Gastrocnemius medialis (tissue), 4 donors: ENCODE data around the gene CRYBA1. TPM values are rescaled to one million over a fixed set of nuclear protein-coding genes. Genes with fewer than 3 reads are reported as not detected.
A peak's percentile ranks its signal among the peaks of the same experiment; 100 is the strongest.

Experiments used
- ATAC-seq, 2 donors: fragments of 150-250 bp; one replicate each; pipeline ENCODE4 v1.9.1; 2016
- DNase-seq, 2 donors: peaks; one replicate each; pipeline ENCODE4 v3.0.0-alpha.2; 2019
- H3K27ac ChIP-seq, 4 donors: fragments of 200-600 bp; sonication (generic); 1 replicate in 1 of 4; 2 replicates in 3 of 4; pipeline ENCODE4 v1.5.1; 2016 to 2018; ENCODE audit warnings: mild to moderate bottlenecking in 2 of 4, moderate library complexity in 1 of 4
- H3K27me3 ChIP-seq, 3 donors: fragments of 200-600 bp; sonication (generic) in 2 of 3; 1 replicate in 1 of 3; 2 replicates in 2 of 3; pipeline versions ENCODE4 v1.5.1 to v1.6.0; 2016 to 2019; ENCODE audit warnings: mild to moderate bottlenecking in 1 of 3, moderate library complexity in 1 of 3
- H3K36me3 ChIP-seq, 2 donors: fragments of 200-600 bp; sonication (generic) in 1 of 2; one replicate each; pipeline ENCODE4 v1.5.1; 2017 to 2018
- H3K4me1 ChIP-seq, 2 donors: fragments of 200-600 bp; sonication (generic) in 1 of 2; one replicate each; pipeline ENCODE4 v1.5.1; 2016 to 2017; ENCODE audit warnings: mild to moderate bottlenecking in 2 of 2
- H3K4me3 ChIP-seq, 4 donors: fragments of 200-600 bp; sonication (generic) in 3 of 4; 1 replicate in 1 of 4; 2 replicates in 3 of 4; pipeline ENCODE4 v1.5.1; 2016 to 2019; ENCODE audit warnings: mild to moderate bottlenecking in 2 of 4
- H3K9me3 ChIP-seq, 3 donors: fragments of 200-600 bp; sonication (generic) in 2 of 3; 1 replicate in 1 of 3; 2 replicates in 2 of 3; pipeline ENCODE4 v1.5.1; 2016 to 2019
- CTCF ChIP-seq, 5 experiments: fragments of 450-650 bp in 3 of 5; fragments of 200-600 bp in 2 of 5; sonication (generic) in 2 of 5; IDR thresholded peaks in 4 of 5; conservative IDR thresholded peaks in 1 of 5; 1 replicate in 4 of 5; 2 replicates in 1 of 5; pipeline ENCODE4 v1.5.1; 2016 to 2019; ENCODE audit warnings: antibody characterized with exemption in 5 of 5, mild to moderate bottlenecking in 3 of 5, moderate library complexity in 3 of 5
- POLR2A ChIP-seq, 2 donors: fragments of 450-650 bp; IDR thresholded peaks; one replicate each; pipeline ENCODE4 v1.6.1; 2017; ENCODE audit warnings: antibody characterized with exemption in 2 of 2, mild to moderate bottlenecking in 2 of 2, moderate library complexity in 2 of 2
- in situ Hi-C, 4 donors: fragments of 200-750 bp; cut with MboI; loops; one replicate each; pipeline versions ENCODE4 v1.15.0 to v1.8.0; 2017; ENCODE audit warnings: low sequenced_read_pairs in 4 of 4
- intact Hi-C: fragments of 100-400 bp; cut with DNase I; formaldehyde crosslinking; loops from one replicate; pipeline ENCODE4 v1.15.1; 2023; ENCODE audit warnings: low total_unique reads
- total RNA-seq, 4 donors: library from RNA; depleted of rRNA; stranded (reverse); fragments of >200 nt; gene quantifications; one replicate each; pipeline versions ENCODE4 v1.1.0 to v1.2.3, GENCODE V29; 2016

Gene CRYBA1
- total RNA-seq, 4 donors from 2014 or later, result not detected

GRCh38 chr17:29240968-29241963 lies 5.4 kb upstream of the CRYBA1 start:
- Histone ChIP-seq H3K27me3 (no peaks in the 10 kb centered on the region), H3K4me3 (no peak overlapping the region), H3K36me3 (no peaks in the 10 kb centered on the region), H3K4me1 (no peaks in the 10 kb centered on the region), H3K27ac (no peak overlapping the region), H3K9me3 (no peaks in the 10 kb centered on the region)
- ATAC-seq (peak; percentile 54 to 77), DNase-seq (peak in 1 of 2 donors; percentile 29)
- no peak for TF ChIP-seq POLR2A (IDR thresholded peaks at IDR 0.05)
- no peak for TF ChIP-seq CTCF (IDR thresholded peaks at IDR 0.05 in 4 of 5, conservative IDR thresholded peaks at IDR 0.05 in 1 of 5)
- intact Hi-C loops, result no loop called here
- in situ Hi-C loops, result no loop called here

DNA sequence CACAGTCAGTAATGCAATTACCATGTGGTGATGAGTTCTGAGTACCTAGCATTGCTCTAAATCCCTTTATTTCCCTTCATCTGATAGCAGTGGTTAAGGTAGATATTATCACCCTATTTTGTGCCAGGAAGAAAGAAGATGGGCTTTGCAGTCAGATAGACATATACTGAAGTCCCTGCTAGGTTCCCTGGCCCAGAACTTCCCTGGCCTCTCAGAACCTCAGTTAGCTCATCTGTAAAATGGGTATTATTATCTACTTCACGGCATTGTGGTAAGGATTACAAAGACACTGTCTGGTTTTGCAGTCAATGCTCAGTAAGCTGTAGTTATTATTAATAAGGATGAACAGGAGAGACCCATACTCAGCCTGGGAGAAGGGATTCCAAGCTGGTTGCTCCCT lies 4.6 kb upstream of the CRYBA1 start:
- H3K4me3 ChIP-seq, result no peak overlapping the region
- no peak overlapping the region for H3K27ac ChIP-seq
- ATAC-seq, result no peak
- H3K4me1 ChIP-seq, result no peaks in the 10 kb centered on the region
- H3K27me3 ChIP-seq, result no peaks in the 10 kb centered on the region
- DNase-seq, result no peak
- in situ Hi-C loops, result no loop called here
- intact Hi-C loops, result no loop called here
- no peaks in the 10 kb centered on the region for H3K36me3 ChIP-seq
- no peaks in the 10 kb centered on the region for H3K9me3 ChIP-seq
- no peak for TF ChIP-seq CTCF (IDR thresholded peaks at IDR 0.05 in 4 of 5, conservative IDR thresholded peaks at IDR 0.05 in 1 of 5)
- no peak for TF ChIP-seq POLR2A (IDR thresholded peaks at IDR 0.05)

DNA sequence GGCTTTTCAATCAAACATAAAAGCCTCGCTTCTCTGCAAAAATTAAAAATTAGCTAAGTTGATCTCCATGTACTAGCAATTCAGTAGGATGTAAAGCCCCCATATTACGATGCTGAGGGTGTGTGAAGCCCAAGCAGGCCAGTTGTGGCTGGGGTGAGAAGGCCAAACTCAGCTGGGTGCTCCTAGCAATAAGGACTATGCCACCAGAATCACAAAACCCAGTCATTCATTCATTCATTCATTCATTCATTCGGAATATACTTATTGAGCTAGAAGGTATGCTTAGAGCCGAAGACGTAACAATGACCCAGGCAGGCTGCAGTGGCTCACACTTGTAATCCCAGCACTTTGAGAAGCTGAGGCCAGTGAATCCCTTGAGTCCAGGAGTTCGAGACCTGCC lies 3.9 kb upstream of the CRYBA1 start:
- DNase-seq (no peak), ATAC-seq (no peak)
- no peak for TF ChIP-seq CTCF (IDR thresholded peaks at IDR 0.05 in 4 of 5, conservative IDR thresholded peaks at IDR 0.05 in 1 of 5)
- no peak for TF ChIP-seq POLR2A (IDR thresholded peaks at IDR 0.05)
- intact Hi-C loops, result no loop called here
- in situ Hi-C loops, result no loop called here
- no peaks in the 10 kb centered on the region for H3K4me1 ChIP-seq
- H3K27me3 ChIP-seq, result no peaks in the 10 kb centered on the region
- no peak overlapping the region for H3K4me3 ChIP-seq
- no peaks in the 10 kb centered on the region for H3K36me3 ChIP-seq
- H3K9me3 ChIP-seq, result no peaks in the 10 kb centered on the region
- H3K27ac ChIP-seq, result no peak overlapping the region

GRCh38 chr17:29243792-29244191 lies 2.9 kb upstream of the CRYBA1 start:
- TF ChIP-seq CTCF (IDR thresholded peaks at IDR 0.05 in 4 of 5, conservative IDR thresholded peaks at IDR 0.05 in 1 of 5), result peak in 1 of 5 experiments; percentile 20
- TF ChIP-seq POLR2A (IDR thresholded peaks at IDR 0.05), result no peak
- no peaks in the 10 kb centered on the region for H3K36me3 ChIP-seq
- ATAC-seq, result peak in 1 of 2 donors; percentile 46
- no peaks in the 10 kb centered on the region for H3K4me1 ChIP-seq
- in situ Hi-C loops (no loop called here), intact Hi-C loops (no loop called here)
- no peak overlapping the region for H3K4me3 ChIP-seq
- H3K27me3 ChIP-seq, result no peaks in the 10 kb centered on the region
- H3K27ac ChIP-seq, result no peak overlapping the region
- no peaks in the 10 kb centered on the region for H3K9me3 ChIP-seq
- DNase-seq, result no peak
